ENCODE measurements around the gene RNU6-9.

Gene RNU6-9

GRCh38 chr19:940591-941291 is 47.5 kb downstream of the RNU6-9 start:
- DNase-seq = peak; percentile 62
- in situ Hi-C loops (cut with HindIII; ENCODE audit: low pct_ligation_motif_present, low pct_unique_long_range_greater_than_20kb, low sequenced_read_pairs) = no loop called here

- in situ Hi-C loops (cut with HindIII; ENCODE audit: low pct_ligation_motif_present, low pct_unique_long_range_greater_than_20kb, low sequenced_read_pairs) = no loop called here
- DNase-seq = no peak
These were observed 48.2 kb downstream of the RNU6-9 start for GRCh38 chr19:941292-942132.

GRCh38 chr19:942133-942645 is 48.9 kb downstream of the RNU6-9 start:
- in situ Hi-C loops (cut with HindIII; ENCODE audit: low pct_ligation_motif_present, low pct_unique_long_range_greater_than_20kb, low sequenced_read_pairs) = no loop called here
- DNase-seq = no peak

Data from ACHN (cell line).